ENCODE measurements around the gene BMP8B. TPM values are rescaled to one million over a fixed set of nuclear protein-coding genes. Genes with fewer than 3 reads are reported as not detected.
A peak's percentile ranks its signal among the peaks of the same experiment; 100 is the strongest.
"Not testable (repeated sequence)": the region's sequence is repeated elsewhere in the genome, so short reads cannot be mapped to it uniquely, and the experiment has no call there.

Gene BMP8B
- total and polyA plus RNA-seq, 2 of the 8 experiments (the other 6 are each of a cell fraction or from before 2014, with no cell fraction given), result 0.37 to 0.50 TPM

DNA sequence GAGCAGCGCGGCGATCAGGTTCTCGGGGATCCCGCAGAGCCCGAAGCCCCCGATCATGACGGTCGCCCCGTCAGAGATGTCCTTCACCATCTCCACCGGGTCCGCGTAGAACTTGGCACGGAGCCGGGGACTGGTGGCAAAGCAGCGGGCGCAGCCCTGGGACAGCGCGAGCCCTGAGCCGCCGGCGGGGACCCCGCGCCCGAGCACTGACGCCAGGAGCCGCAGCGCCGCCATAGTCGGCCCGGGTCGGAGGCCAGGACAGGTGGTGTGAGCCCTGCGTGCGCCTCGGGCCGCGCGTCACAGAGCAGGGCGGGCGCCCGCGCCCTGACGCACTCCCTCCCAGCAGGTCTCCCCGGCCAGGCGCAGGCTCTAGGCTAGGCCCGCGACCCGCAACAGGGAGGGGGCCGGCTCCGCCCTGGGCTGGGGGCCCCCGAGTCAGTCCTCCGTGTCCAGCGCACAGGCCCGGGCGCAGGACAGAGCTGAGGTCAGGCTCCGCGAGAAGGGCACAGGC lies 17.6 kb downstream of the BMP8B start, which contains the start of gene OXCT2:
OXCT2 (minus strand) TSS at position 327 of the 511 bp plus-strand sequence; CDS start at position 234, 93 bp downstream.
- H2BK15ac ChIP-seq (ENCODE audit: low read length); CTCF ChIA-PET (ENCODE audit: partially characterized antibody); H3K79me1 ChIP-seq (ENCODE audit: low read depth, low read length); H3K9ac ChIP-seq (replicated peaks in 1 of 4; ENCODE audit: extremely low read depth in 1 of 4, low read depth in 3 of 4, low read length in 3 of 4); H2BK5ac ChIP-seq (ENCODE audit: low read depth, low read length); POLR2A ChIA-PET (ENCODE audit: partially characterized antibody); H2BK12ac ChIP-seq (ENCODE audit: low read depth, low read length); H4K5ac ChIP-seq (ENCODE audit: insufficient read length, low read depth, low read length); H3K18ac ChIP-seq (ENCODE audit: extremely low read depth, low read length); H4K20me1 ChIP-seq (replicated peaks in 1 of 2; ENCODE audit: control insufficient read depth in 1 of 2, insufficient read depth in 2 of 2, low read length in 2 of 2); H4K8ac ChIP-seq (ENCODE audit: extremely low read depth, insufficient read depth, low read length); H2AK5ac ChIP-seq (ENCODE audit: low read depth, low read length); H3K23me2 ChIP-seq (ENCODE audit: low read depth, low read length); H3K56ac ChIP-seq (replicated peaks; ENCODE audit: insufficient read length, low read depth, low read length); H3K9me3 ChIP-seq (ENCODE audit: insufficient read depth in 2 of 2, low read depth in 1 of 2, low read length in 1 of 2); H3K23ac ChIP-seq (ENCODE audit: insufficient read length); H3K36me3 ChIP-seq (ENCODE audit: control insufficient read depth in 2 of 4, insufficient read depth in 4 of 4, low read length in 3 of 4); H3K27ac ChIP-seq (ENCODE audit: low read depth, low read length); FAIRE-seq; H3K79me2 ChIP-seq (ENCODE audit: control insufficient read depth in 1 of 2, insufficient read depth in 2 of 2, low read length in 2 of 2); H2BK120ac ChIP-seq (replicated peaks; ENCODE audit: low read depth, low read length); H3K14ac ChIP-seq (ENCODE audit: insufficient read length); H2BK20ac ChIP-seq (ENCODE audit: low read length); H4K91ac ChIP-seq (replicated peaks; ENCODE audit: insufficient read length, low read length); H3K4ac ChIP-seq (replicated peaks; ENCODE audit: insufficient read length, low read depth, low read length); H3K4me1 ChIP-seq (replicated peaks in 1 of 4; ENCODE audit: control insufficient read depth in 3 of 4, insufficient read depth in 4 of 4, low read length in 3 of 4): not testable (repeated sequence)
- WGBS, 2 experiments (ENCODE audit: extremely low coverage in 1 of 2, insufficient coverage in 1 of 2, insufficient read length in 1 of 2, insufficient replicate concordance in 2 of 2, low coverage in 1 of 2, low lambda C conversion rate in 2 of 2, missing lambda C conversion rate in 1 of 2), result 13% methylated on average over 9 of the region's 57 CpGs; no CpG with 5 or more reads in 1 of the 2 experiments
- Histone ChIP-seq H3K4me2 (ENCODE audit: insufficient read depth in 1 of 2, low read depth in 2 of 2, low read length in 2 of 2) (peak within 1 kb of the TSS; percentile 71 to 76), H3K27me3 (replicated peaks in 1 of 4; ENCODE audit: control insufficient read depth in 3 of 4, extremely low read depth in 1 of 4, insufficient read depth in 3 of 4, low read length in 3 of 4) (peaks cover 1 to 14% (median 9%) of the 10 kb centered on the region in 4 experiments; a peak in 6 of 7 replicates), H3K4me3 (ENCODE audit: extremely low read depth in 1 of 4, insufficient read depth in 2 of 4, low read depth in 3 of 4, low read length in 4 of 4) (peak within 1 kb of the TSS; percentile 23 to 49 (median 35); a peak in 6 of 8 replicates), H2AFZ (ENCODE audit: low read length) (peak within 1 kb of the TSS; percentile 83; the same call in 1 of the 2 replicates)
- peak; percentile 23 for TF ChIP-seq KDM4A (IDR thresholded peaks at IDR 0.05; ENCODE audit: low read depth, low read length, severe bottlenecking)
- TF ChIP-seq SUZ12 (IDR thresholded peaks at IDR 0.05; ENCODE audit: low read length), result 0 out of 2 replicates have a peak, but pooled peaks have one; percentile 37
- peak; percentile 66 for TF ChIP-seq CREB1 (IDR thresholded peaks at IDR 0.05)
- peak in 1 of 2 experiments; percentile 63 for DNase-seq (ENCODE audit: low read depth in 1 of 2, low spot score in 2 of 2)
